Neural progenitor cell (in vitro differentiated cells): ENCODE data around the gene KSR1. TPM values are rescaled to one million over a fixed set of nuclear protein-coding genes. Genes with fewer than 3 reads are reported as not detected.

ENCODE experiments used
- DNase-seq: peaks from one replicate; pipeline ENCODE4 v3.0.0-alpha.2; 2016; ENCODE audit warnings: low spot score
- H2AFZ ChIP-seq: fragments of 200-600 bp; sonication (generic); replicated peaks from 2 replicates; pipeline ENCODE4 v1.6.1; 2016; ENCODE audit warnings: antibody characterized with exemption
- H3F3A ChIP-seq: fragments of 200-600 bp; sonication (generic); 2 replicates; pipeline ENCODE4 v1.6.1; 2016; ENCODE audit warnings: antibody characterized with exemption, low read depth
- H3K27ac ChIP-seq: fragments of 200-600 bp; sonication (generic); 2 replicates; pipeline ENCODE4 v1.5.1; 2016; ENCODE audit warnings: mild to moderate bottlenecking
- H3K27me3 ChIP-seq: fragments of 200-600 bp; sonication (generic); 2 replicates; pipeline ENCODE4 v1.6.1; 2016; ENCODE audit warnings: mild to moderate bottlenecking, moderate library complexity
- H3K36me3 ChIP-seq: fragments of 200-600 bp; sonication (generic); 2 replicates; pipeline ENCODE4 v1.5.1; 2016
- H3K4me1 ChIP-seq: fragments of 200-600 bp; sonication (generic); 2 replicates; pipeline ENCODE4 v1.6.1; 2016; ENCODE audit warnings: mixed run types
- H3K4me2 ChIP-seq: fragments of 200-600 bp; sonication (generic); 2 replicates; pipeline ENCODE4 v1.6.1; 2016
- H3K4me3 ChIP-seq: fragments of 200-600 bp; sonication (generic); 2 replicates; pipeline ENCODE4 v1.5.1; 2016
- H3K79me2 ChIP-seq: fragments of 200-600 bp; sonication (generic); 2 replicates; pipeline ENCODE4 v1.6.1; 2016; ENCODE audit warnings: low read depth
- H3K9ac ChIP-seq: fragments of 200-600 bp; sonication (generic); 2 replicates; pipeline ENCODE4 v1.6.1; 2016
- H3K9me3 ChIP-seq: fragments of 200-600 bp; sonication (generic); 2 replicates; pipeline ENCODE4 v1.5.1; 2016; ENCODE audit warnings: low read depth
- H4K20me1 ChIP-seq: fragments of 200-600 bp; sonication (generic); 2 replicates; pipeline ENCODE4 v1.6.1; 2016; ENCODE audit warnings: low read depth
- H3K27ac Mint-ChIP-seq: 3 replicates; pipeline ENCODE4 v1.8.0; 2021; ENCODE audit warnings: mixed read lengths
- H3K27me3 Mint-ChIP-seq: 2 replicates; pipeline ENCODE4 v1.8.0; 2022; ENCODE audit warnings: low read depth, mild to moderate bottlenecking, inconsistent platforms, moderate library complexity, mixed read lengths; ENCODE audit not compliant: insufficient read depth
- H3K36me3 Mint-ChIP-seq: 3 replicates; pipeline ENCODE4 v1.8.0; 2021; ENCODE audit warnings: mixed read lengths
- H3K4me1 Mint-ChIP-seq: 3 replicates; pipeline ENCODE4 v1.8.0; 2021; ENCODE audit warnings: mixed read lengths
- H3K4me3 Mint-ChIP-seq: 3 replicates; pipeline ENCODE4 v1.8.0; 2021; ENCODE audit warnings: mild to moderate bottlenecking, moderate library complexity, mixed read lengths
- H3K9me3 Mint-ChIP-seq: 3 replicates; pipeline ENCODE4 v1.8.0; 2020; ENCODE audit warnings: mixed read lengths
- EZH2 ChIP-seq: fragments of 200-600 bp; sonication (generic); IDR thresholded peaks from 2 replicates; pipeline ENCODE4 v1.6.1; 2017; ENCODE audit warnings: antibody characterized with exemption, mild to moderate bottlenecking, moderate library complexity
- EZH2phosphoT487 ChIP-seq: fragments of 200-600 bp; sonication (generic); IDR thresholded peaks from 2 replicates; pipeline ENCODE4 v1.6.1; 2017; ENCODE audit warnings: antibody characterized with exemption
- total RNA-seq: library from RNA; depleted of rRNA; stranded (reverse); fragments of >200 nt; gene quantifications from 2 replicates; pipeline ENCODE4 v1.2.3, GENCODE V29; 2015; ENCODE audit warnings: low replicate concordance
- TF ChIP-seq, protein P1 (sequence below): fragments of 200-600 bp; sonication (generic); IDR thresholded peaks from 2 replicates; pipeline ENCODE4 v1.5.1; 2017; ENCODE audit warnings: antibody characterized with exemption, mild to moderate bottlenecking

Gene KSR1
- total RNA-seq, 1 donor from 2014 or later, result 16.4 TPM

DNA sequence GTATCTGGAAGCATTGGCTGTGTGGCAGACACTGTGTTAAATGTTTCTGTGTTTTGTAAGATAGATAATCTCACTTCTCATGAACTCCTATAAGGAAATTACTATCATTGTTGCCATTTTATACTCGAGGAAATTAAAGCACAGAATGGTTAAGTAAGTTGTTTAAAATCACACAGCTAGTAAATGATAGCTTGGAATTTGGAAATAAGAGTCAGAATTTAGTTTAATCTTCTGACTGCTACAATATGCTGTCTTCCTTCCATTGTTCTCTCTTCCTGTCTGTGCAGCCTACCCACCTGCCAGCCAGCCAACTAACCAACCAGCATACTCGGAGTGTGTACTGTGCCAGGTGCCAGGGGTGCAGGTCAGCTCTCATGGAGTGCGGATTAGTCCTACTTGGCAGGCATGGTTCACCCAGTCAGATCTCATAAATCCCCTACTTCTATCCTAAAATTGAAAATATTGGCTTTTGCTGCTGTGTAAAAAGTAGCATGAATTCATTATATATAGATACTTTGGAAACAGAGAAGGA lies 94.8 kb downstream of the KSR1 start:
- H3K27ac ChIP-seq, result no peak overlapping the region
- no peaks in the 10 kb centered on the region for H3K4me1 ChIP-seq
- H3K9me3 ChIP-seq, result no peaks in the 10 kb centered on the region
- no peaks in the 10 kb centered on the region for H3F3A ChIP-seq
- no peak overlapping the region for H3K4me2 ChIP-seq
- TF ChIP-seq, protein P1, sequence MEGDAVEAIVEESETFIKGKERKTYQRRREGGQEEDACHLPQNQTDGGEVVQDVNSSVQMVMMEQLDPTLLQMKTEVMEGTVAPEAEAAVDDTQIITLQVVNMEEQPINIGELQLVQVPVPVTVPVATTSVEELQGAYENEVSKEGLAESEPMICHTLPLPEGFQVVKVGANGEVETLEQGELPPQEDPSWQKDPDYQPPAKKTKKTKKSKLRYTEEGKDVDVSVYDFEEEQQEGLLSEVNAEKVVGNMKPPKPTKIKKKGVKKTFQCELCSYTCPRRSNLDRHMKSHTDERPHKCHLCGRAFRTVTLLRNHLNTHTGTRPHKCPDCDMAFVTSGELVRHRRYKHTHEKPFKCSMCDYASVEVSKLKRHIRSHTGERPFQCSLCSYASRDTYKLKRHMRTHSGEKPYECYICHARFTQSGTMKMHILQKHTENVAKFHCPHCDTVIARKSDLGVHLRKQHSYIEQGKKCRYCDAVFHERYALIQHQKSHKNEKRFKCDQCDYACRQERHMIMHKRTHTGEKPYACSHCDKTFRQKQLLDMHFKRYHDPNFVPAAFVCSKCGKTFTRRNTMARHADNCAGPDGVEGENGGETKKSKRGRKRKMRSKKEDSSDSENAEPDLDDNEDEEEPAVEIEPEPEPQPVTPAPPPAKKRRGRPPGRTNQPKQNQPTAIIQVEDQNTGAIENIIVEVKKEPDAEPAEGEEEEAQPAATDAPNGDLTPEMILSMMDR, result no peak
- TF ChIP-seq EZH2, result no peak
- TF ChIP-seq EZH2phosphoT487, result no peak
- H3K27me3 Mint-ChIP-seq, result peaks cover 3% of the 10 kb centered on the region
- H3K4me3 Mint-ChIP-seq, result no peak overlapping the region
- H2AFZ ChIP-seq, result no peak overlapping the region
- no peak for DNase-seq
- H3K36me3 Mint-ChIP-seq, result peaks cover 10% of the 10 kb centered on the region
- no peaks in the 10 kb centered on the region for H3K79me2 ChIP-seq
- H3K36me3 ChIP-seq, result no peaks in the 10 kb centered on the region
- H3K9me3 Mint-ChIP-seq, result no peaks in the 10 kb centered on the region
- H3K9ac ChIP-seq, result no peak overlapping the region
- no peak overlapping the region for H3K4me3 ChIP-seq
- H3K4me1 Mint-ChIP-seq, result peaks cover 19% of the 10 kb centered on the region
- no peak overlapping the region for H3K27ac Mint-ChIP-seq
- H3K27me3 ChIP-seq, result no peaks in the 10 kb centered on the region
- no peaks in the 10 kb centered on the region for H4K20me1 ChIP-seq

DNA sequence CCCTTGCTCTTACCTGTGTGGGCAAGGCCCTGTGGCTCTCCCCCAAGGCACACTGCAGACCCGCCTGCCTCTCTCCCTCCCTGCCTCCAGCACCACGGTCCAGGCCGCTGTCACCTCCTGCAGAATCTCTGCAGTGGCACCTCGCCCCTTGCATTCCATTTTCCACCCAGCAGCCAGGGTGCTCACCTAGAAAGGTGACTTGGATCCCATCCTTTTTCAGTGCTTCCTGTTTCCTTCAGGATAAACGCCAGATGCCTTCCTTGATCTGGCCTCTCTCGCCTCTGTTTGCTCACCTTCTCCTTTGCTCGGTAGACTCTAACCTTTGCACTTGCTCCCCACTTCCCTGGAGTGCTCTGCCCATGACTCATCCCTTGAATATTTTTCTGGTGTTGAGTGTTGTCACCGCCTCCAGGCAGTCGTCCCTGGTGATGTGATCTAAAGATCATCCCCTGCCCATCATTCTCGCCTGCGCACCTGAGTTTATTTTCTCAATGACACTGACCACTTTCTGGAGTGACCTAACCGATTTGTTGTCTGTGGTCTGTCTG lies 95.5 kb downstream of the KSR1 start:
- Mint-ChIP-seq H3K4me3 (no peak overlapping the region), H3K36me3 (peaks cover 10% of the 10 kb centered on the region), H3K9me3 (no peaks in the 10 kb centered on the region), H3K4me1 (peaks cover 12% of the 10 kb centered on the region), H3K27ac (peak overlapping the region; percentile 84), H3K27me3 (peaks cover 3% of the 10 kb centered on the region)
- TF ChIP-seq, protein P1, result no peak
- TF ChIP-seq EZH2phosphoT487 (no peak), EZH2 (no peak)
- Histone ChIP-seq H3K4me3 (no peak overlapping the region), H2AFZ (no peak overlapping the region), H4K20me1 (no peaks in the 10 kb centered on the region), H3K4me2 (no peak overlapping the region), H3K79me2 (no peaks in the 10 kb centered on the region), H3F3A (no peaks in the 10 kb centered on the region), H3K9me3 (no peaks in the 10 kb centered on the region), H3K4me1 (no peaks in the 10 kb centered on the region), H3K9ac (no peak overlapping the region), H3K36me3 (no peaks in the 10 kb centered on the region), H3K27ac (no peak overlapping the region), H3K27me3 (no peaks in the 10 kb centered on the region)
- DNase-seq, result no peak

DNA sequence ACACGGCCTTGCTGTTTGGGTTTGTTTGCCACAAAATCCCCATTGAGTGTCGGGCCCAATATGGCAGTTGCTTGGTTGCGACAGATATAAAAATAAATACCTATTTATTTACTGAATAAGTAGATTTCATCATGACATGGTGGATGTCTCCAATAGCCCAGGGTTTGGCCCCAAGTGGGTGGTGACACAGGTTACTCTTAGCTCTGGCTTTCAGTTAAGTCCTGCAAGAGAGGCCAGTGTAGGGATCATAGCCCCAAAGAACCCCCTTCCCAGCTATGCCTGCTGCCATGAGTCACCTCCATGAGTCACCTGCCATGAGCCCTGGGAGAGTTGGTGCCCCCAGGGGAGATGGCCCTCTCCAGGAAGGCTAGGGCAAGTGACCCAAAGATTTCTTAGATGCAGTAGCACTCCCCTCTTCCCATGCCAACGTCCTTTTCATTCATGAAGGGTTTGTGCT lies 96.1 kb downstream of the KSR1 start:
- Histone ChIP-seq H3K4me2 (no peak overlapping the region), H3K4me3 (no peak overlapping the region), H3K27ac (no peak overlapping the region), H2AFZ (no peak overlapping the region), H3K27me3 (no peaks in the 10 kb centered on the region), H3K79me2 (no peaks in the 10 kb centered on the region), H3K4me1 (no peaks in the 10 kb centered on the region), H3K36me3 (no peaks in the 10 kb centered on the region), H4K20me1 (no peaks in the 10 kb centered on the region), H3K9ac (no peak overlapping the region), H3K9me3 (no peaks in the 10 kb centered on the region), H3F3A (no peaks in the 10 kb centered on the region)
- Mint-ChIP-seq H3K4me3 (no peak overlapping the region), H3K4me1 (peaks cover 7% of the 10 kb centered on the region), H3K27ac (peak overlapping the region; percentile 84), H3K27me3 (peaks cover 3% of the 10 kb centered on the region), H3K36me3 (peaks cover 10% of the 10 kb centered on the region), H3K9me3 (no peaks in the 10 kb centered on the region)
- no peak for DNase-seq
- TF ChIP-seq, protein P1, result no peak
- TF ChIP-seq EZH2 (no peak), EZH2phosphoT487 (no peak)
